BE2C (cell line): ENCODE results near the gene SLC14A1.

Experiments used
- DNase-seq: peaks from one replicate; pipeline ENCODE4 v3.0.0-alpha.2; 2020
- H3K27me3 ChIP-seq: fragments of 250-450 bp; sonication (Bioruptor Pico); 2 replicates; pipeline ENCODE4 v1.5.1; 2020; ENCODE audit warnings: mild to moderate bottlenecking
- H3K36me3 ChIP-seq: fragments of 250-450 bp; sonication (Bioruptor Pico); 2 replicates; pipeline ENCODE4 v1.5.1; 2020; ENCODE audit warnings: mild to moderate bottlenecking
- H3K4me1 ChIP-seq: fragments of 250-450 bp; sonication (Bioruptor Pico); 2 replicates; pipeline ENCODE4 v1.5.1; 2020
- H3K4me3 ChIP-seq: 2 replicates; pipeline ENCODE4 v1.5.1; 2011; ENCODE audit warnings: low read depth, low read length
- H3K9me3 ChIP-seq: fragments of 250-450 bp; sonication (Bioruptor Pico); 2 replicates; pipeline ENCODE4 v1.5.1; 2020
- CTCF ChIP-seq: IDR thresholded peaks from 2 replicates; pipeline ENCODE4 v1.5.1; 2012; ENCODE audit warnings: mild to moderate bottlenecking, low read depth, low read length

The SLC14A1 gene

GRCh38 chr18:45782662-45783061 is 58.7 kb downstream of the SLC14A1 start:
- H3K36me3 ChIP-seq: no peaks in the 10 kb centered on the region
- no peaks in the 10 kb centered on the region for H3K4me1 ChIP-seq
- no peak overlapping the region for H3K4me3 ChIP-seq
- H3K9me3 ChIP-seq: no peaks in the 10 kb centered on the region
- H3K27me3 ChIP-seq: no peaks in the 10 kb centered on the region
- TF ChIP-seq CTCF: no peak
- no peak for DNase-seq

- Histone ChIP-seq H3K36me3 (no peaks in the 10 kb centered on the region), H3K4me3 (no peak overlapping the region), H3K27me3 (no peaks in the 10 kb centered on the region), H3K9me3 (no peaks in the 10 kb centered on the region), H3K4me1 (no peaks in the 10 kb centered on the region)
- DNase-seq: no peak
- no peak for TF ChIP-seq CTCF
These were observed 59.4 kb downstream of the SLC14A1 start for GRCh38 chr18:45783097-45784075.

- no peak overlapping the region for H3K4me3 ChIP-seq
- TF ChIP-seq CTCF: no peak
- no peaks in the 10 kb centered on the region for H3K36me3 ChIP-seq
- no peaks in the 10 kb centered on the region for H3K27me3 ChIP-seq
- no peaks in the 10 kb centered on the region for H3K4me1 ChIP-seq
- no peak for DNase-seq
- H3K9me3 ChIP-seq: no peaks in the 10 kb centered on the region
These were observed 61.2 kb downstream of the SLC14A1 start for GRCh38 chr18:45785134-45785533.

- no peak overlapping the region for H3K4me3 ChIP-seq
- no peaks in the 10 kb centered on the region for H3K9me3 ChIP-seq
- DNase-seq: no peak
- no peak for TF ChIP-seq CTCF
- no peaks in the 10 kb centered on the region for H3K36me3 ChIP-seq
- H3K27me3 ChIP-seq: no peaks in the 10 kb centered on the region
- H3K4me1 ChIP-seq: no peaks in the 10 kb centered on the region
These were observed 63.0 kb downstream of the SLC14A1 start for GRCh38 chr18:45786941-45787340.

- no peak overlapping the region for H3K4me3 ChIP-seq
- H3K36me3 ChIP-seq: no peaks in the 10 kb centered on the region
- no peaks in the 10 kb centered on the region for H3K27me3 ChIP-seq
- TF ChIP-seq CTCF: no peak
- no peak for DNase-seq
- H3K4me1 ChIP-seq: no peaks in the 10 kb centered on the region
- H3K9me3 ChIP-seq: no peaks in the 10 kb centered on the region
These were observed 63.4 kb downstream of the SLC14A1 start for GRCh38 chr18:45787346-45787745.

- Histone ChIP-seq H3K4me1 (no peaks in the 10 kb centered on the region), H3K9me3 (no peaks in the 10 kb centered on the region), H3K27me3 (no peaks in the 10 kb centered on the region), H3K4me3 (no peak overlapping the region), H3K36me3 (no peaks in the 10 kb centered on the region)
- no peak for DNase-seq
- no peak for TF ChIP-seq CTCF
These were observed 64.9 kb downstream of the SLC14A1 start for GRCh38 chr18:45788861-45789260.
